ENCODE measurements around the gene C2CD3. TPM values are rescaled to one million over a fixed set of nuclear protein-coding genes. Genes with fewer than 3 reads are reported as not detected.

Gene C2CD3
- total and polyA plus RNA-seq, 9 of the 15 experiments (the other 6 are each of a cell fraction or from before 2014, with no cell fraction given), result 4.4 to 20.2 (median 15.4) TPM

DNA sequence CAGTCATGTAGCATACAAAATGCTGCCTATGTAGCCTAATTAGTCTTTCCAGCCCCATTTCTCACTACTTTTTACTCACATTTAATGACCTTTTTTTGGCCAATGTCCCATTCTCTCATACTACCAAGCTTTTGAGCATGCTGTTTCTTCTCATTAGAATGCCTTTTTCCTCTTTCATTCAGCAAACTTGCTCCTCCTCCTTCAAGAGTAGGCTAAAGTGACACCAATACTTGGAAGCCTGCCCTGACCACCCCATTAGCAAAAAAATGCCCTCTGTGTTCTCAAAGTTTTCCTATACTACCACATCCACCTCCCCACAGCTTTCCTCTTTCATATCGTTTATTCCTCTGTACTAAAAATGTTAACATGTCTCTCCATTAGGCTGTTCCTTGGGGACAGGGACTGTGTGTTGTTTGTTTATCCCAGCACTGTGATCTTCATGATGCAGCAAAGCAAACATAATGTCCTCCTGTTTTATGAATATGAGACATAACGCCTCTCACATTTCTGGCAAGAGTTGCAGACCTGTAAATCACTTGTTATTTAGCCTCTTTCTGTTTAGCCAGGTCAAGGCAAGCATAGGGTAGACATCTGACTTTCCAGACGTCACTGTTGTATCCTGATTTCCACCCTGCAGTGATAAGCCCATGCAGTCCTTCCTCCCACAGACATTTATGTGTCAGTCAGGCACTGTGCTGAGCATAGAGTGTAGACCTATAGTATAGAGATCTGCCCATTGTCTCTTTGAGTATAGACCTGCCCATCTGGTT, 99.9 kb downstream of the C2CD3 start (continued):
- TF ChIP-seq, protein P1, sequence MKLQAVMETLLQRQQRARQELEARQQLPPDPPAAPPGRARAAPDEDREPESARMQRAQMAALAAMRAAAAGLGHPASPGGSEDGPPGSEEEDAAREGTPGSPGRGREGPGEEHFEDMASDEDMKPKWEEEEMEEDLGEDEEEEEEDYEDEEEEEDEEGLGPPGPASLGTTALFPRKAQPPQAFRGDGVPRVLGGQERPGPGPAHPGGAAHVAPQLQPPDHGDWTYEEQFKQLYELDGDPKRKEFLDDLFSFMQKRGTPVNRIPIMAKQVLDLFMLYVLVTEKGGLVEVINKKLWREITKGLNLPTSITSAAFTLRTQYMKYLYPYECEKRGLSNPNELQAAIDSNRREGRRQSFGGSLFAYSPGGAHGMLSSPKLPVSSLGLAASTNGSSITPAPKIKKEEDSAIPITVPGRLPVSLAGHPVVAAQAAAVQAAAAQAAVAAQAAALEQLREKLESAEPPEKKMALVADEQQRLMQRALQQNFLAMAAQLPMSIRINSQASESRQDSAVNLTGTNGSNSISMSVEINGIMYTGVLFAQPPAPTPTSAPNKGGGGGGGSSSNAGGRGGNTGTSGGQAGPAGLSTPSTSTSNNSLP (IDR thresholded peaks at IDR 0.05; ENCODE audit: borderline replicate concordance, low read depth, low read length), result no peak
- TF ChIP-seq KDM5B (IDR thresholded peaks at IDR 0.05; ENCODE audit: insufficient replicate concordance, low read depth, low read length) (no peak), CREB3 (tag; conservative IDR thresholded peaks at IDR 0.05; ENCODE audit: low read depth) (no peak), U2AF1 (optimal IDR thresholded peaks at IDR 0.05; ENCODE audit: low read depth, low read length) (no peak), ETS2 (tag; IDR thresholded peaks at IDR 0.05; ENCODE audit: borderline replicate concordance, poor library complexity, severe bottlenecking) (no peak), NFATC3 (IDR thresholded peaks at IDR 0.05) (0 out of 2 replicates have a peak, but pooled peaks have one; percentile 35), ZNF146 (CRISPR knock-in tag; IDR thresholded peaks at IDR 0.05; ENCODE audit: unreplicated experiment) (no peak), SMARCB1 (IDR thresholded peaks at IDR 0.05; ENCODE audit: insufficient read length, low read depth) (no peak), ZNF436 (CRISPR knock-in tag; IDR thresholded peaks at IDR 0.05) (no peak), MTA1 (IDR thresholded peaks at IDR 0.05; ENCODE audit: borderline replicate concordance) (0 out of 2 replicates have a peak, but pooled peaks have one; percentile 26), COPS2 (conservative IDR thresholded peaks at IDR 0.05) (no peak), LEF1 (IDR thresholded peaks at IDR 0.05) (peak; percentile 56; the same call in 1 of the 2 replicates), ZKSCAN3 (CRISPR knock-in tag; IDR thresholded peaks at IDR 0.05) (no peak), SREBF1 (IDR thresholded peaks at IDR 0.05; ENCODE audit: borderline replicate concordance, low read depth, low read length) (no peak), CXXC5 (CRISPR knock-in tag; IDR thresholded peaks at IDR 0.05) (no peak), BRD9 (IDR thresholded peaks at IDR 0.05; ENCODE audit: low read depth, partially characterized antibody) (no peak), ELF1 (tag; IDR thresholded peaks at IDR 0.05) (no peak), KAT2B (IDR thresholded peaks at IDR 0.05; ENCODE audit: low read depth, low read length) (no peak), PTBP1 (IDR thresholded peaks at IDR 0.05; ENCODE audit: low read depth, low read length) (no peak)
- TF ChIP-seq, protein P2, sequence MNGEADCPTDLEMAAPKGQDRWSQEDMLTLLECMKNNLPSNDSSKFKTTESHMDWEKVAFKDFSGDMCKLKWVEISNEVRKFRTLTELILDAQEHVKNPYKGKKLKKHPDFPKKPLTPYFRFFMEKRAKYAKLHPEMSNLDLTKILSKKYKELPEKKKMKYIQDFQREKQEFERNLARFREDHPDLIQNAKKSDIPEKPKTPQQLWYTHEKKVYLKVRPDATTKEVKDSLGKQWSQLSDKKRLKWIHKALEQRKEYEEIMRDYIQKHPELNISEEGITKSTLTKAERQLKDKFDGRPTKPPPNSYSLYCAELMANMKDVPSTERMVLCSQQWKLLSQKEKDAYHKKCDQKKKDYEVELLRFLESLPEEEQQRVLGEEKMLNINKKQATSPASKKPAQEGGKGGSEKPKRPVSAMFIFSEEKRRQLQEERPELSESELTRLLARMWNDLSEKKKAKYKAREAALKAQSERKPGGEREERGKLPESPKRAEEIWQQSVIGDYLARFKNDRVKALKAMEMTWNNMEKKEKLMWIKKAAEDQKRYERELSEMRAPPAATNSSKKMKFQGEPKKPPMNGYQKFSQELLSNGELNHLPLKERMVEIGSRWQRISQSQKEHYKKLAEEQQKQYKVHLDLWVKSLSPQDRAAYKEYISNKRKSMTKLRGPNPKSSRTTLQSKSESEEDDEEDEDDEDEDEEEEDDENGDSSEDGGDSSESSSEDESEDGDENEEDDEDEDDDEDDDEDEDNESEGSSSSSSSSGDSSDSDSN (IDR thresholded peaks at IDR 0.05; ENCODE audit: borderline replicate concordance in 1 of 2, low read depth in 2 of 2, low read length in 2 of 2), result no peak
- TF ChIP-seq, protein P3, sequence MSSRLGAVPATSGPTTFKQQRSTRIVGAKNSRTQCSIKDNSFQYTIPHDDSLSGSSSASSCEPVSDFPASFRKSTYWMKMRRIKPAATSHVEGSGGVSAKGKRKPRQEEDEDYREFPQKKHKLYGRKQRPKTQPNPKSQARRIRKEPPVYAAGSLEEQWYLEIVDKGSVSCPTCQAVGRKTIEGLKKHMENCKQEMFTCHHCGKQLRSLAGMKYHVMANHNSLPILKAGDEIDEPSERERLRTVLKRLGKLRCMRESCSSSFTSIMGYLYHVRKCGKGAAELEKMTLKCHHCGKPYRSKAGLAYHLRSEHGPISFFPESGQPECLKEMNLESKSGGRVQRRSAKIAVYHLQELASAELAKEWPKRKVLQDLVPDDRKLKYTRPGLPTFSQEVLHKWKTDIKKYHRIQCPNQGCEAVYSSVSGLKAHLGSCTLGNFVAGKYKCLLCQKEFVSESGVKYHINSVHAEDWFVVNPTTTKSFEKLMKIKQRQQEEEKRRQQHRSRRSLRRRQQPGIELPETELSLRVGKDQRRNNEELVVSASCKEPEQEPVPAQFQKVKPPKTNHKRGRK (tag; IDR thresholded peaks at IDR 0.05), result no peak
